Endodermal cell (in vitro differentiated cells): Measurements from ENCODE around the gene IQCE. TPM values are rescaled to one million over a fixed set of nuclear protein-coding genes. Genes with fewer than 3 reads are reported as not detected.

Experiments used
- DNase-seq: peaks from one replicate; pipeline ENCODE4 v3.0.0-alpha.2; 2017
- H3K27ac ChIP-seq: 2 replicates; pipeline ENCODE4 v1.5.1; 2013; ENCODE audit warnings: mild to moderate bottlenecking, low read depth, low read length, moderate library complexity
- H3K27me3 ChIP-seq: 2 replicates; pipeline ENCODE4 v1.6.1; 2013; ENCODE audit warnings: mild to moderate bottlenecking, low read length, moderate library complexity; ENCODE audit not compliant: insufficient read depth, control insufficient read depth, poor library complexity, severe bottlenecking
- H3K36me3 ChIP-seq: 2 replicates; pipeline ENCODE4 v1.7.0; 2013; ENCODE audit warnings: mild to moderate bottlenecking, low read length, moderate library complexity; ENCODE audit not compliant: control insufficient read depth, insufficient read depth
- H3K4me1 ChIP-seq: one replicate; pipeline ENCODE4 v1.7.0; 2013; ENCODE audit warnings: low read length; ENCODE audit not compliant: control insufficient read depth, insufficient read depth
- H3K4me3 ChIP-seq: 2 replicates; pipeline ENCODE4 v1.5.1; 2013; ENCODE audit warnings: mild to moderate bottlenecking, low read length, moderate library complexity
- H3K9ac ChIP-seq: 2 replicates; pipeline ENCODE4 v1.6.1; 2013; ENCODE audit warnings: mild to moderate bottlenecking, low read length, moderate library complexity; ENCODE audit not compliant: poor library complexity, severe bottlenecking; ENCODE audit errors: extremely low read depth
- H3K9me3 ChIP-seq: 2 replicates; pipeline ENCODE4 v1.6.1; 2013; ENCODE audit warnings: mild to moderate bottlenecking, low read length, moderate library complexity; ENCODE audit not compliant: control insufficient read depth
- H3K27ac Mint-ChIP-seq: 2 replicates; pipeline ENCODE4 v1.8.0; 2020; ENCODE audit warnings: mixed read lengths
- H3K27me3 Mint-ChIP-seq: 2 replicates; pipeline ENCODE4 v1.8.0; 2021; ENCODE audit warnings: mild to moderate bottlenecking, mixed read lengths; ENCODE audit not compliant: insufficient read depth
- H3K36me3 Mint-ChIP-seq: 2 replicates; pipeline ENCODE4 v1.8.0; 2020; ENCODE audit warnings: low read depth, mixed read lengths
- H3K4me1 Mint-ChIP-seq: 2 replicates; pipeline ENCODE4 v1.8.0; 2020; ENCODE audit warnings: mixed read lengths
- H3K4me3 Mint-ChIP-seq: 2 replicates; pipeline ENCODE4 v1.8.0; 2020; ENCODE audit warnings: mild to moderate bottlenecking, moderate library complexity, mixed read lengths
- H3K9me3 Mint-ChIP-seq: 2 replicates; pipeline ENCODE4 v1.8.0; 2020; ENCODE audit warnings: mild to moderate bottlenecking, mixed read lengths
- WGBS, 2 experiments: methylation state at CpG; one replicate each; pipeline versions ENCODE4 v1.1.5 to v1.1.7; 2013; ENCODE audit warnings: missing lambda C conversion rate in 2 of 2, mixed read lengths in 1 of 2; ENCODE audit not compliant: insufficient coverage in 1 of 2, insufficient read length in 1 of 2; 5-methylcytosine and 5-hydroxymethylcytosine counted together
- total RNA-seq, 2 donors: library from RNA; stranded (reverse); fragmentation: NEBNext Ultra II Directional in 1 of 2; extraction: Animal tissue kit (Norgen Biotek cat#: 25700) in 1 of 2; gene quantifications; 2 replicates in 1 of 2; 3 replicates in 1 of 2; pipeline ENCODE4 v1.2.1, GENCODE V29; 2021
- TF ChIP-seq, protein P1 (sequence below): fragments of 200-600 bp; sonication (generic); conservative IDR thresholded peaks from 2 replicates; pipeline ENCODE4 v1.5.0; 2021; ENCODE audit warnings: antibody characterized with exemption, mild to moderate bottlenecking

The IQCE gene
- total RNA-seq, 2 donors from 2014 or later, result 15.4 to 20.8 TPM

DNA sequence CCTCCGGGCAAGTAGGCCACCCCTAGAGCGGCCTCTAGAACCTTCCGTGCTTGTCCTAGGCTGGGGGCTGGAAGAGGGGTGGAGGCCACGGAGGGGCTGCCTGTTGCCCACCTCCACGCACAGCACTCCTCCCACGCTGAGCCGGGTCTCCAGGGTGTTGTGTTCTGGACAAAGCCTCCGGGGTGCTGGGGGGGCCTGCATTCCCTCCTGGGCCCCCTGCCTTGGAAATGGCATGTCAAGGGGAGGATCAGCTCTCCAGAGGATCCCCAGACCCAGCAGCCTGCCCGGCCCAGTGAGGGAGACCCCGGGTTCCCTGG, 64.9 kb downstream of the IQCE start:
- Mint-ChIP-seq H3K27me3 (no peaks in the 10 kb centered on the region), H3K36me3 (no peaks in the 10 kb centered on the region), H3K27ac (no peak overlapping the region), H3K9me3 (peaks cover 2% of the 10 kb centered on the region), H3K4me1 (peaks cover 15% of the 10 kb centered on the region), H3K4me3 (no peak overlapping the region)
- Histone ChIP-seq H3K4me3 (no peak overlapping the region), H3K9ac (no peak overlapping the region), H3K9me3 (no peaks in the 10 kb centered on the region), H3K27me3 (no peaks in the 10 kb centered on the region), H3K27ac (no peak overlapping the region), H3K36me3 (no peaks in the 10 kb centered on the region), H3K4me1 (peaks cover 7% of the 10 kb centered on the region)
- no peak for DNase-seq
- TF ChIP-seq, protein P1, sequence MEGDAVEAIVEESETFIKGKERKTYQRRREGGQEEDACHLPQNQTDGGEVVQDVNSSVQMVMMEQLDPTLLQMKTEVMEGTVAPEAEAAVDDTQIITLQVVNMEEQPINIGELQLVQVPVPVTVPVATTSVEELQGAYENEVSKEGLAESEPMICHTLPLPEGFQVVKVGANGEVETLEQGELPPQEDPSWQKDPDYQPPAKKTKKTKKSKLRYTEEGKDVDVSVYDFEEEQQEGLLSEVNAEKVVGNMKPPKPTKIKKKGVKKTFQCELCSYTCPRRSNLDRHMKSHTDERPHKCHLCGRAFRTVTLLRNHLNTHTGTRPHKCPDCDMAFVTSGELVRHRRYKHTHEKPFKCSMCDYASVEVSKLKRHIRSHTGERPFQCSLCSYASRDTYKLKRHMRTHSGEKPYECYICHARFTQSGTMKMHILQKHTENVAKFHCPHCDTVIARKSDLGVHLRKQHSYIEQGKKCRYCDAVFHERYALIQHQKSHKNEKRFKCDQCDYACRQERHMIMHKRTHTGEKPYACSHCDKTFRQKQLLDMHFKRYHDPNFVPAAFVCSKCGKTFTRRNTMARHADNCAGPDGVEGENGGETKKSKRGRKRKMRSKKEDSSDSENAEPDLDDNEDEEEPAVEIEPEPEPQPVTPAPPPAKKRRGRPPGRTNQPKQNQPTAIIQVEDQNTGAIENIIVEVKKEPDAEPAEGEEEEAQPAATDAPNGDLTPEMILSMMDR, result no peak
- 95 to 97% methylated on average over 4 to 10 of the region's 10 CpGs for WGBS, 2 experiments

DNA sequence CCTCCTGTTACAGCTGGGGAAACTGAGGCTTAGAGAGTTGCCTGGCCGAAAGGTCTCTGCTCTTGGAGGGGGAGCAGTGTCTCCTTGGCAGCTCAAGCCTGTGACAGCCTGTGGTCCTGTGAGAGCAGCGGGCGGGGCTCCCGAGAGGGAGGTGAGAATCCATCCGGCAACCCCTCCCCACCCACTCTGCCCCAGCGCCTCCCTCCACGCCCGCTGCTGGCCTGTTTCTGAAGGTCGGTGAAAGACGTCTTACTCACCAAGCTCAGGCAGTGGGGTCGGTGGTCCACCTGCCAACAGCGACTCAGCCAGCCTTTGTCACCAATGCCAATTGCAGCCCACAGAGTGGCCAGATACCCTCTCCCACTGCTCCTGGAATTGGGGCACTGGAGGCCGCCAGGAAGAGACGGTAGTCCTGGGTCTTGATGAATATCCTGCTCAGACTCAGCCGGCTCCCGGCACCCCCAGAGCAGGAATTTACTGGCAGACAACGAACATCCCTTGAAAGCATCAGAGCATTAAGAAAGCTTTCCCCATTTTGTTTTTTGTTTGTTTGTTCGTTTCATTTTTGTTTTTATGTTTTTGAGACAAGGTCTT, 65.6 kb downstream of the IQCE start:
- WGBS, 2 experiments, result 90 to 91% methylated on average over 11 to 18 of the region's 18 CpGs
- Histone ChIP-seq H3K4me3 (no peak overlapping the region), H3K27ac (no peak overlapping the region), H3K27me3 (no peaks in the 10 kb centered on the region), H3K4me1 (peaks cover 6% of the 10 kb centered on the region), H3K36me3 (no peaks in the 10 kb centered on the region), H3K9me3 (no peaks in the 10 kb centered on the region), H3K9ac (no peak overlapping the region)
- peaks cover 2% of the 10 kb centered on the region for H3K9me3 Mint-ChIP-seq
- no peaks in the 10 kb centered on the region for H3K36me3 Mint-ChIP-seq
- peaks cover 12% of the 10 kb centered on the region for H3K4me1 Mint-ChIP-seq
- TF ChIP-seq, protein P1, result no peak
- no peaks in the 10 kb centered on the region for H3K27me3 Mint-ChIP-seq
- no peak overlapping the region for H3K4me3 Mint-ChIP-seq
- no peak overlapping the region for H3K27ac Mint-ChIP-seq
- DNase-seq, result no peak

DNA sequence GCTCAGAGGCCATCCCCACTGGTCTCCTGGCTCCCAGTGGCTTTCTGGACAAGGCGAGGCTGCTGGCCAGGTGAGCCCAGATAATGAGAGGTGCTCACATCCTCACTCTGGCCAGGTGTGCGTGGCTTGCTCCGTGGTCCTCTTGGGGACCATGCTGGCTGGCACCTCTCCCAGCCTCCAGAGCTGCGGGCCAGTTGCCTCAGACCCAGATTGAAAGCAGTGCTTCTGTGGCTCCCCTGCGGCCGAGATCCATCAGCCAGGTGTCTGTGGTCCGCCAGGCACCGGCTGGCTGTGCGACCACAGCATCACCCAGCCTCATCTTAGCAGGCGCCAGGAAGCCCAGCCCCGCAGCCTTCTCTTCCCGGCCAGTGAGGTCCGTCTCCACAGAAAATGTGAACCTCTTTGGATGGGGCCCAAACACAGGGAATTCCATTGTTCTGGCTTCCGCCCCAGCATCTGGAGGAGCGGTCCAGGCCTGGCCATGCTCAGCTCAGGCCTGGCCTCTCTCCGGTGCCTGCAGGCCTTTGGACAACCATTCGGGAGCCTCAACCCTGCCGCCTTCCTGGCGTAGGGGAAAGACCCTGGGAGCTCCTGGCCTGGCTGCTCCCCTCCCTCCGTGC, 67.8 kb downstream of the IQCE start:
- Mint-ChIP-seq H3K4me1 (peaks cover 6% of the 10 kb centered on the region), H3K27me3 (no peaks in the 10 kb centered on the region), H3K4me3 (no peak overlapping the region), H3K36me3 (no peaks in the 10 kb centered on the region), H3K27ac (no peak overlapping the region), H3K9me3 (peaks cover 2% of the 10 kb centered on the region)
- Histone ChIP-seq H3K9ac (no peak overlapping the region), H3K4me3 (no peak overlapping the region), H3K4me1 (peaks cover 6% of the 10 kb centered on the region), H3K27ac (no peak overlapping the region), H3K36me3 (no peaks in the 10 kb centered on the region), H3K27me3 (no peaks in the 10 kb centered on the region), H3K9me3 (no peaks in the 10 kb centered on the region)
- no peak for DNase-seq
- WGBS, 2 experiments, result 91 to 95% methylated on average over 13 to 20 of the region's 20 CpGs
- TF ChIP-seq, protein P1, result no peak
